Nasal cavity respiratory epithelium epithelial cell of viscerocranial mucosa (primary cell): ENCODE results near the gene SCYGR8. TPM values are rescaled to one million over a fixed set of nuclear protein-coding genes. Genes with fewer than 3 reads are reported as not detected.

Source experiments
- total RNA-seq: library from RNA; depleted of rRNA; stranded (reverse); fragments of >200 nt; gene quantifications from 2 replicates; pipeline ENCODE4 v1.2.3, GENCODE V29; 2014

Gene SCYGR8, protein sequence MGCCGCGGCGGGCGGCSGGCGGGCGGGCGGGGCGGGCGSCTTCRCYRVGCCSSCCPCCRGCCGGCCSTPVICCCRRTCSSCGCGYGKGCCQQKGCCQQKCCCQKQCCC
- not detected in 2 replicates for total RNA-seq

DNA sequence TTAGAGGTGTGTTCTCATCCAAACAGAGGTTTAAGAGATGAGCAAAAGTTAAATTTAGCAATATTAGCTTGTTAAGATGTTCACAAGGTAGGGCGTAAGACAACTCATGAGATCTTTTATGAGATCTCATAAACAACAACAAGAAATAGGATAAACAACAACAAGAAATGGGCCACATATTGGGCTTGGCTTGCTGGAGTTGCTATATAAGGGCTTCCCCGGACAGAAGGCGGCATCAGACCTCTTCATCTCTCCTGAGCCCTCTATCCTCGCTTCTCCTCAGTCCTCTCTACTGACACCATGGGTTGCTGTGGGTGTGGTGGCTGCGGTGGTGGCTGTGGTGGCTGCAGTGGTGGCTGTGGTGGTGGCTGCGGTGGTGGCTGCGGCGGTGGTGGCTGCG, at the start of gene SCYGR8:
Gene SCYGR8 (plus strand): TSS at position 301 of the 400 bp plus-strand sequence. CDS start 0 bp downstream, at position 301.

DNA sequence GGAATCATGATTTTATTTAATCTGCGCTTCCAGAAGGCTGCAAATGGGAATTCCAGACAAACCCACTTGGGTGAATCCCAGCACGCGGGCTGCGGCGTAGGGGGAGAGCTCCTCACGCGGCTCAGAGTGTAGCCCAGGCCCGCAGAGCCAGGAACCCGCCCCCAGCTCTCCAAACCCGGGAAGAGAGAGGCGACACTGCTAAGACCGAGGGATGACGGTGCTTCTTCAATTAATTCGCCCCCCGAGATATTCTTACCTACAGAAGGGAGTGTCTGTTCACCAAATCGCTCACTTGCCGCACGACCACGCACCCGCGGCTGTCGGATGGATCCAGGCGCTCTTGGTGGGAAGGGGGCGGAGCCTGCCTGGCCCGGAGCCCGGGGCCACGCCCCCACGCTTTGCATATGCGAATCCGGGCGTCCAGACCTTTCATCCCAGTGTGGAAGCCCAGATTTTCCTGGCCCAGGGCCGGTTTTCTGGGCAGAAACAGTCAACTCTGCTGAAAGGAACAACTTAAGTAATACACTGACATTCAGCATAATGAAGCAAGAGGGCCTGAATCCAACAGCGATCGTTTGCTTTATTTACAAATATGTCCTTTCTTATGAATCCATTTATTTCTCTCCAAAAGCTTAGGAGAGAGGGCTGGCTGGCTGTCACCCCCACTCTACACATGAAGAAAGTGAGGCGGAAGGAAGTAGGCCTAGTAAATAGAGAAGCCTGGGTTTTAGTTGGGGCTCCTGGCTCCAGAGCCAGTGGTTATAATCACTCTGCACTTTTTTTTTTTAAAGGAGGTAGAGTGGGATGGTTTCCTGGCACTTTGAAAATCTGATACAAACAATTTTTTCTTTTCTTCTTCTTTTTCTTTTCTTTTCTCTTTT, 27.8 kb upstream of the SCYGR8 start, which contains the start of gene SLC19A3:
Gene SLC19A3 (minus strand): TSS at position 342 of the 881 bp plus-strand sequence. CDS start 15,710 bp downstream, outside the sequence.

GRCh38 chr2:227724394-227725039, 21.2 kb upstream of the SCYGR8 start, which contains the start of gene SCYGR6:
Gene SCYGR6 (minus strand): TSS chr2:227724757. CDS start chr2:227724757, 0 bp downstream.

GRCh38 chr2:227728035-227728434, 17.7 kb upstream of the SCYGR8 start, which contains the start of gene SCYGR7:
Gene SCYGR7 (plus strand): TSS chr2:227728335. CDS start chr2:227728335, 0 bp downstream.

Other genes with a start within 250 kb of the SCYGR8 start
- not detected in 2 replicates for gene SCYGR2, start 147.0 kb upstream of the SCYGR8 start, total RNA-seq
- gene SCYGR3, start 131.1 kb upstream of the SCYGR8 start, total RNA-seq, result not detected in 2 replicates
- not detected in 2 replicates for gene SCYGR4, start 128.4 kb upstream of the SCYGR8 start, total RNA-seq
- gene SCYGR5, start 79.1 kb upstream of the SCYGR8 start, total RNA-seq, result not detected in 2 replicates
- under 0.01 and 0.36 TPM in 2 replicates for gene SLC19A3, start 27.9 kb upstream of the SCYGR8 start, total RNA-seq
- not detected in 2 replicates for gene SCYGR6, start 21.1 kb upstream of the SCYGR8 start, total RNA-seq
- not detected in 2 replicates for gene SCYGR7, start 17.6 kb upstream of the SCYGR8 start, total RNA-seq
- 2.1 and 33.9 TPM in 2 replicates for gene CCL20, start 67.9 kb downstream of the SCYGR8 start, total RNA-seq
- 0.07 TPM in 1 of 2 replicates, not detected in the other for gene DAW1, start 125.7 kb downstream of the SCYGR8 start, total RNA-seq